Measurements from ENCODE around the gene EMB. TPM values are rescaled to one million over a fixed set of nuclear protein-coding genes. Genes with fewer than 3 reads are reported as not detected.
"Not testable (repeated sequence)": the region's sequence is repeated elsewhere in the genome, so short reads cannot be mapped to it uniquely, and the experiment has no call there.

The EMB gene
- total RNA-seq, 1 donor from 2014 or later: 15.9 TPM

GRCh38 chr5:50364535-50365309 is 76.4 kb downstream of the EMB start:
- not testable (repeated sequence) for DNase-seq
- peak; percentile 60 for ATAC-seq (ENCODE audit: poor library complexity)

DNA sequence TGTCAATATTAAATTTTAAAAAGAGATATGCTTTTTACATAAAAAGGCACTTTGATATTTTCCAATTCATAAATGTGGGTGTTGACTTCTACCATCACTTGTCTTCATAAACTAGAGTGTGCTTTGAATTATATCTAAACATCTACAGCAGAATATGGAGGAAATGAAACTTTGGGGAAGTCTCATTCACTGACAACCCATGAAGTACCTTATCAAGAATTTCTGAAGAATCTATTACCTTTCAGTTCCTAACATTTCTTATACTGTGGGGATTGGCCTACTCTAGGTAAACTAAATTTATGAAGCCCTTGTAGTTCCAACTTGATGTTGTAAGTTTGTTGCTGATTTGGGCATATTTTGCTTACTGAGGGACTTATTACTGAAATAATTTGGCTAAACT is 81.9 kb downstream of the EMB start:
- ATAC-seq (ENCODE audit: poor library complexity): no peak
- intact Hi-C loops (cut with DNase I): no loop called here
- no peak for DNase-seq

More at GRCh38 chr5:50364535-50365309, 76.4 kb downstream of the EMB start:
- intact Hi-C loops (cut with DNase I): not testable (repeated sequence)

DNA sequence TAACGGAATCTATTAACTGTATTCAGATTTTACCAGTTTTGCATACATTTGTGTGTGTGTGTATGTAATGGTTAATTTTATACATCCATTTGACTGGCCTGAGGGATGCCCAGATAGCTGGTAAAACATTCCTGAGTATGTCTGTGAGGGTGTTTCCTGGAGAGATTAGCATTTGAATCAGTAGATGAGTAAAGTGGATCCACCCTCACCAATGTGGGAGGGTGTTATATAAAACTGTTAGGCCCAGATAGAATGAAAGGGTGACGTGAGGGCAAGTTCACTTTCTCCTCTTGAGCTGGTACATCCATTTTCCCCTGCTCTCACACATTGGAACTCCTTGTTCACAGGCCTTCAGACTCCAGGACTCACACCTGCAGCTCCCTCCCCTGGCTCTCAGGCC is 88.7 kb downstream of the EMB start:
- no peak for DNase-seq
- ATAC-seq (ENCODE audit: poor library complexity): no peak
- intact Hi-C loops (cut with DNase I): no loop called here

Other genes with a start within 250 kb of the EMB start
- 5.2 TPM for gene PARP8, start 225.3 kb upstream of the EMB start, total RNA-seq